Kasumi-1 (cell line): ENCODE measurements around the gene NR0B2.

Experiments
- DNase-seq, 2 experiments: peaks; one replicate each; lab custom pipeline; 2025; lab: John Stamatoyannopoulos, UW

The NR0B2 gene

GRCh38 chr1:26936823-26937222 lies 23.0 kb upstream of the NR0B2 start:
- no peak for DNase-seq

DNA sequence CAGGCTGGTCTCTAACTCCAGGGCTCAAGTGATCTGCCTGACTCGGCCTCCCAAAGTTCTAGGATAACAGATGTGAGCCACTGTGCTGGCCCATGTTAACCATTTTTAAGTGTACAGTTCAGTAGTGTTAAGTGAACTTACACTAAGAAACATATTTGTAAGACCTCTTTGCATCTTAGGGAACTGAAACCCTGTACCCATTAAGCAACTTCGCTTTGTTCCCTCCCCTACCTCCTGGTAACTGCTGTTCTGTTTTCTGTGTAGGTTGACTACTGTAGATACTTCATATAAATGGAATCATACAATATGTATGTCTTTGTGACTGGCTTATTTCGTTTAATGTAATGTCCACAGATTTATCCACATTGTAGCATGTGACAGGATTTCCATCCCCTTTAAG lies 18.8 kb upstream of the NR0B2 start:
- no peak for DNase-seq

DNA sequence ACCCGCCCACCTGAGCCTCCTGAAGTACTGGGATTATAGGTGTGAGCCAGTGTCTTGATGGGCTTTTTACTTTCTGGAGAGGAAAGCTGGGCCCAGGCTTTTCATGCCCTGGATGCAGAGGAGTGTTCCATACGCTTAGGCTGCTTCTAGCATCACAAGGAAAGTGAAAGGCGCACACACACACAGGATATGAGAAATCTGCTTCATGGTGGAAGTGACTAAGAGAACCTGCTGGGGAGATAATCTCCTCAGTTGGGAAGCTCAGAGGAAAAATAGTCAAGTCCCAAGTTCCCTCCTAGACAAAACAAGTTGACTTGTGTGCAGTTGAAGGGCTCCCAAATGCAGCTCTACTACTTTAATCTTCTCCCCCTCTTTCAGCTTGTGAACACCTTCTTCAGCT lies 9.9 kb upstream of the NR0B2 start:
- no peak for DNase-seq

GRCh38 chr1:26922901-26923300 lies 9.1 kb upstream of the NR0B2 start:
- DNase-seq = no peak

GRCh38 chr1:26922431-26922729 lies 8.6 kb upstream of the NR0B2 start:
- DNase-seq = no peak

- DNase-seq = peak; percentile 94
Measured at GRCh38 chr1:26921540-26922430, 8.0 kb upstream of the NR0B2 start, which contains the start of gene NUDC. NUDC (plus strand) TSS chr1:26921743; CDS start chr1:26921849, 106 bp downstream.

DNA sequence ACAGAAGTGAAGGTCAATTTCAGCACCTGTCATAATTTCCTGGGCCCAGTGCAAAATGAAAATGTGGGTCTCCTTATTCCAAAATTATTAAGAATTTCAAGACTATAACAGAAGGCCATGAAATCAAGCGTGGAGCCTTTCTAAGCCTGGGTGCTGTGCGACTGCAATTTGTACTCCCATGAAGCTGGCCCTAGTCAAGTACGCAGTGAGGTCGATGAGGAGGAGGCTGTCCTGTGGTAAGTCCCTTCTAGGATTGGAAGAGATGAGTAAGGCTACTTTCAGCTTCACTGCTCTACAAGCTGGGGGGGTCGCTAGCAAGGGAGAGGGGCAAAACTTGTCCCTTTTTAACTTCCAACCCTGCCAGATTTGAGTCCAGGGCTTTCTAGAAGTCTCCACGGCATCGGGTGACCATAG lies 7.4 kb upstream of the NR0B2 start:
- no peak for DNase-seq

DNA sequence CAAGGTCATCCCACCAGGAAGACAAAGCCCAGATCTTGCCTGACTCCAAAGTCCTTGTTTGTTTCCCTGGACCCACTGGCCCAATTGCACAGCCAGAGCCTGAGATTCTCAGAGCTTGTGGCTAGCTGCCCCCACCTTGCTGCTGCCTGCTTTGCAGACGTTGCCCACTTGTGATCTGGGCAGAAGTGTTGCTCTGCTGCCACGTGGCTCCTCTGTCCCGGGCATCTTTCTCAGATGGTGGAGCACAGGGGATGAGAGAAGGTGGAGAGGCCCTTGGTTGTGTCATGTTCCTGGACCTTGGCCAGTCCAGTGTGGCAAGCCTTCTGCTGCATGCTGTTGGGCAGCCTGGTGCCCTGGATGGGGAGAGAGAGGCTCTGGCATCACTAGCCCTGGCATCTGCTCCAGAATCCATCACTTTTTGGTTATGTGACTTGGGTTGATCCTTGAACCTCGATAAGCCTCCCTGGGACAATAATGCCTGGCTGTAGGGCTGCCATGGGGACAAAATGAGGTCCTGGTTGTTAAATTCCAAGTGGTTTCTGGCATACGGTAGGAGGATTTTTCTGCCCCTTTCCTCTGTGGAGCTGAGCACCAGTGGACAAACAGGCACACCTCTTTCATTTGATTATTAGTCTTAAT lies 1.5 kb upstream of the NR0B2 start:
- DNase-seq = no peak

DNA sequence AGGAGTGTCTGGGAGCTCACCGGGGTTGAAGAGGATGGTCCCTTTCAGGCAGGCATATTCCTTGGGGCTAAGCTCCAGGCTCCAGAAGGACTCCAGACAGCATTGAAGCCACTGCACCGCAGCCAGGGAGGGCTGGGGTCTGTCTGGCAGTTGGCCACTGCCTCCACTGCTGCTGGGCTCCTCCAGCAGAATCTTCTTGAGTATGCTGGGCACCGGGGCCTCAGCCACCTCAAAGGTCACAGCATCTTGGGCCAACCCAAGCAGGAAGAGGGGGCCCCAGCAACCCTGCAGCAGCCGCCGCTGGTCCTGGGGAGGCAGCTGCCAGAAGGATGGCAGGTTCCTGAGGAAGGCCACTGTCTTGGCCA lies 404 bp downstream of the NR0B2 start:
- DNase-seq = no peak

- no peak for DNase-seq
Measured at GRCh38 chr1:26912147-26912490, 1.7 kb downstream of the NR0B2 start.

GRCh38 chr1:26911399-26912146 lies 2.2 kb downstream of the NR0B2 start:
- no peak for DNase-seq

DNA sequence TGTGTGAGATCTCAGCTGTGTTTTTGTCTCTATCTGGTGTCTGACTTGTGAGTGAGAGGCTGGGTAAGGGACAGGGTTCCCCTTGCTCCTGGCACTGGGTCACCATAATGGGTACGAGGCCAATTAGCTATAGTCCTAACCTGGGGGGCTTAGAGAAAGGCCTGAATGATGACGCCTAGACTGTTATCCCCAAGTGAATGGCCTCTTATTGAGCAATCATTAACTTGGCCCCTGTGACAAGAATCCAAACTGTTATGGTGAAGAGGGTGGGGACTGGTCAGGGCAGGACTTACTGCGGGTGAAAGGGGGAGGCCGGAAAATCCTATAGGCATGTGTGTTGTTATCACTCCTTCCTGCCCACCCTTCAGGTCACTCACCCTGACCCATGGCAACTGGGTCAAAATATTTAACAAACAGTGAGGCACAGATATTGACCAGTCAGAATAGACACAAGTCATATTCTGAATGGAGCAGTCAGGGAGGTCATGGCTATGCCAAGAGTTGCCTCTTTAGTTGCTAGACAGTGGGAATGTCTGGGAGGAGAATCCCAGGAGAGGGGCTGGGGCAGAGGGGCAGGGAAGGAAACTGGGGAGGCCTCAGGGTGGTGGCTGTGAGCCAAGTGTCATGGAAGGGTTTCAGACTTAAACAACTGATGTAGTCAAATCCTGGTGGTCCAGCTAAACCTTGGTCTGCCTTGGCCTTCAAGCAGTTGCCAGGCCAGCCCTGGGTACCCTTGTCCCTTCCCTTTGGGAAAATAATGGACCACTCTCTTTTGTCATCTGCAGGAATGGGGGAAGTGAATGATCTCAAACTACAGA lies 3.2 kb downstream of the NR0B2 start:
- DNase-seq = no peak

DNA sequence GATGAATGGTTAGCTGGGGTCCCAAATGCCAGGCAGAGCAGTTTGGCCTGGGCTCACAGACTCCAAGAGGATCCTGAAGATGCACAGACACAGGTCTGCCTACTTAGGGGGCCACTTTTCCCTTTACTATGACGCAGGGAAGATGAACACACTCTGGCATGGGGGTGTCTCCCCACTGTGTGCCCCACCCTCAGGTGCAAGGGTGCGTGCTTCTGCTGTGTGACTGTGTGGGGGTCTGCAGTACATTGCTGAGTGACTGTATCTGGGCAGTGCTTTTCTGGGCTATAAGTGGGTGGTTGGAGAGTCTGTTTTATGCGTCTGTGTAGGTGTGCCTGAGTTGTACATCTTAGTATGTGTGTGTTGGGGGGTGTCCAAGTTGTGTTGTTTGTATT lies 3.8 kb downstream of the NR0B2 start:
- DNase-seq = no peak

- no peak for DNase-seq
Measured at GRCh38 chr1:26907071-26907917, 6.5 kb downstream of the NR0B2 start.

- no peak for DNase-seq
Measured at GRCh38 chr1:26900815-26901511, 12.8 kb downstream of the NR0B2 start.

GRCh38 chr1:26900001-26900814 lies 13.6 kb downstream of the NR0B2 start, which contains the start of gene GPATCH3:
GPATCH3 (minus strand) TSS chr1:26900467; CDS start chr1:26900442, 25 bp downstream.
- peak; percentile 79 to 90 for DNase-seq

DNA sequence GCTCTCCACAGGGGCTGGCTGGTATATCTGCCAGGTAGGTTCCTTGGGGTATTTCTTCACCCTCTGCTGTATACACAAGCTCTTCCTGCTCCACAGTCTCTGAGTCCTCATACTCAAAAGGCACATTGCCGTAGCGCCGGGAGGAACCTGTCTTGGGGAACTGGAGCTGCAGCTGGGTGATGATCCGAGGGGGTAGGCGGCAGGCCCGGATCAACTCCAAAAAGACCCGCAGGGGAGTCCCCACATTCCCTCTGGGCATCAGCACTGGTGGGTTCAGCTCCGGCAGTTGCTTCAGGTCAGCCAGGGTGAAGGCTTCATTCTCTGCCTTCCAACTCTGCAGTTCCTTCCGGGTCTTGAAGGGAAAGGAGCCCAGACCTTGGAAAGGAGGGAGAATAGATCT lies 16.4 kb downstream of the NR0B2 start:
- DNase-seq = no peak

DNA sequence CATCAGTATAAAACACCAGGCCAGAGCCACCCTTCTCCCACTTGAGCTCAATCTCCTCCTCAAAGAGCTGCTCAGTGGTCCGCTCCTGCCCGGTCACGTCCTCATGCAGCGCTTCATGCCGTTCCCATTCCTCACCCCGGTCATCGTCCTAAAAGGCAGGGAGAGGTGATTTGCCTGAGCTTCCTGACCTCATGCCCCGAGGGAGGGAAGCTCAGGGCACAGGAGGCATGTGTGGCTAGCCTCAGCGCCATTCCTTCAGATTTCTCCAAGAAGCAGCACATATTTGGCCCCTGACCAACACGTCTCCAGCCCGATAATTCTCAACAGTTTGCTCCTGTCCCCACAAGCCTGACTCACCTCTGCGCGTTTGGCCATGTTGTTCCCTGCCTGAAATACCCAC lies 19.5 kb downstream of the NR0B2 start:
- no peak for DNase-seq

DNA sequence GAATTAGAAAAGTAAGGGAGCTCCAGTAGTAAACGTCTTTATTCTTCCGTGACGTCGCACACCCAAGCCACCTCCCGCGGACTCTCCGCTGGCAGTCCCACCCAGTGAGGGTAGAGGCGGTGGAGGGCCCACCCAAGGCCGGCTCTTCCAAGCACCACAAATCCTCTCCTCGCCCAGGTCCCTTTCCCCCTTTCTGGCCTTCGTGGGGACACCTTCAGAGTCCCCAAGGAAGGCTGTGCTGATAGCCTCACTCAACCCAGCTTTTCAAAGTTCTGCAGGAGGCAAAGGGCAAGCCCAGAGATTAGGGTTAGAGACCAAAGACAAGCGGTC lies 23.3 kb downstream of the NR0B2 start:
- DNase-seq = peak in 1 of 2 experiments; percentile 49
